NOMO-1 (cell line): ENCODE measurements around the gene CHMP6.

ENCODE experiments used
- DNase-seq, 2 experiments: peaks; one replicate each; lab custom pipeline; 2025; ENCODE audit not compliant: unreplicated experiment in 2 of 2; lab: John Stamatoyannopoulos, UW

The CHMP6 gene

DNA sequence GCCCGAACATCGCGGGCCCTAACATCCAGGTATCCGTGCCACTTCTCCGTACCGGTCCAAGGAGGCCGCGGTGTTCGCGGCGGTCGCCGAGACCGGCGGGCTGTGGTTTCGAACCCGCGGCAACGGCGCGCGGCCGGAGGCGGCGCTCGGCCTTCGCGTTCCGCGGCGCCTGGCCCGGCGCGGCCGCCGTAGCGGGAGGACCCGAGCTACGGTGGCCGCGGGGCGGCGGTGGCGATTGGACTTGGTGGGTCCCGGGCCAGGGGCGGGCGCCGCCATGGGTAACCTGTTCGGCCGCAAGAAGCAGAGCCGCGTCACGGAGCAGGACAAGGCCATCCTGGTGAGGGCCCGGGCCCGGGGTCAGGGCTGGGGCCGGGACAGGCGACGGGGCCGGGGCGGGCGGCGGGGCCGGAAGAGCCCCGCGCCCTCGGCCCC, at the start of gene CHMP6:
Gene CHMP6 (plus strand): TSS at position 197 of the 432 bp plus-strand sequence. CDS start 78 bp downstream, at position 275.
- peak; percentile 44 to 56 for DNase-seq

DNA sequence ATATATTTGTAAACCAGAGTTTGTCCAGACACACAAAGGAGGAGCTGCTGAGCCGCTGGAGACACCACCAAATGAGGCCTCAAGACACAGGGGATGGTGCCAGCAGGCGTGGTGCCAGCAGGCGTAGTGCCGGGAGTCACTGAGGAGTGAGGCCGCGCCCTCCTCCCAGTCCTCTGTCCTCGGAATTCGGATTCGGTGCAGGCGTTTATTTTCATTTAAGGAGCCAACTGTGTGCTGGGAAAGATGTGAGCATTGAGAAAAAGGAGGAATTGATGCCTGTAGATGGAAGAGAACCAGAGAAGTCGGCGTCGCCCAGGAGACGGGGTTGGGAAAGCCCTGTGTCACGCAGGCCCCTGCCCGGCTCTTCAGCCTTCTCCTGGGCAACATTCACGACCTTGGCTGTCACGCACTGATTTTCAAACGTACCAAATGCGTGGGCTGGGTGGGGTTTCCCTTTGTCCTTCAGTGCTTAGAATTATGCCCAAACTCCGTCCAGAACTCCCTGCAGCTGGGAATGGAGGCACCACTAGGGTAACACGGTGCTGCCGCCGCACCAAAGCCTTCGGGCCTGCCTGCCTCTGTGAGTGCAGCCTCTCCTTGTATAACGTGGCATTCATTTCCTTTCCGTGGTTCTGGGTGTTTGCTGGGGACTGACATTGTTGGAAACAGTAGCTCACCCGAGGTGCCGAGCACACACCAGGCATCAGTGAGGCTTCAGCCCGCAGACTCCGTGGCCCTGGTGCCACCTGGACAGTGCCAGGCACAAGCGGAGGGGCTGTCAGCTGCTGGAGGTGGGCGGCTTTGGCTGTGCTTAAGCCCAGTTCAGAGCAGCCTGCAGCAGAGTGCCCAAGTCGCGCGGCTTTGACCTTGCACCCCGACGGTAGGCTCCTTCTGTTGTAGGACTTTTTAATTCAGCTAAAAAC, 49.0 kb upstream of the CHMP6 start:
- DNase-seq: no peak

DNA sequence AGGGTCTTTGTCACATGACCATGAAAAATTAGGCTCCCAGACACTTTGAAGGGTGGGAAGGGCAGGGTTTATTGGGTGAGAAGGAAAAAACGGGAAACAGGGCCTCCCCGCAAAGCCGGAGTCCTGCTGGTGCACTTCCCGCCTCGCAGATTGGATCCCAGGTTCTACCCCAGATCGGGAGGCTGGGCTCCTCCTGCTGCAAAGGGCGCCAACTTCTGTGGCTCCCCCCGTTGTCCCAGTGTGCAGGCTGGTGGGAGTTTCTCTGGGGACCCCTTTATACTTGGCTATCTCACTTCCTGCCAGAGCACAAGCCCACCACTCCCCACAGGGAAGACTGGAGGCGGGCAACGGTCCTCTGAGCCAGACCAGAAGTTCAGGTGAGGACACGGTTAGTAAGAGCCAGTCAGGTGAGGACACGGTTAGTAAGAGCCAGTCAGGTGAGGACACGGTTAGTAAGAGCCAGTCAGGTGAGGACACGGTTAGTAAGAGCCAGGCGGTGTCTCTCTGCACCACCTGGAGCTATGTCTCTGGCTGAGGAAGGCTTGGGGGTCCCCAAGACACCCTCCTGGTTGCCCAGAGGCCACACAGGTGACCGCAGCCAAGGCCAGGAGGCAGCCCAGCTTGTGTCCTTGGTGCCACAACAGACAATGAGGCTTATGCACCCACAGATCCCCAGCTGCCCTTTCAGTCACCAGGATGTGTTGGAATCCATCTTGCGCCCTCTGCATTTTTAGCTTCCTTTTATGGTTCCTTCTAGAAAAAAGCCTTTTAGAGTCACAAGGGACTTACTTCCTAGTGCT, 48.1 kb upstream of the CHMP6 start:
- no peak for DNase-seq

- DNase-seq: no peak
These were observed 47.3 kb upstream of the CHMP6 start for GRCh38 chr17:80944326-80944725.

DNA sequence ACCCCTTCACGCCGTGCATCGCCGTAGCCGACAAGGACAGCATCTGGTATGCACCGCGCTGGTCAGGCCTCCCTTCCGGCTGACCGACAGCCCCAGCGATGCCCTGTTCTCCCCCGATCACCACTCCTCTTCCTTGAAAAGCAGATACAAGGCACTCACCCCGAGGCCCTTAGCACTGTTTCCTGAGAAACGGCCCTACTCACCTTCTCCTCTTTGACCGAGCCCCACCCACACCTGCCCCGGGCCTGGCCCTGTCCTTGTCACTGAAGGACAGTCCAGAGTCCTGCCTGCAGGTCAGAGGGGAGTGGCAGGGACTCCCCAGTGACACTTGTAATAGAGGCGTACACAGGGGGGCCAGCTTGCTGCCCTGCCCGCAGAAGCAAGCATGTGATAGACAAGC, 45.9 kb upstream of the CHMP6 start:
- DNase-seq: no peak

DNA sequence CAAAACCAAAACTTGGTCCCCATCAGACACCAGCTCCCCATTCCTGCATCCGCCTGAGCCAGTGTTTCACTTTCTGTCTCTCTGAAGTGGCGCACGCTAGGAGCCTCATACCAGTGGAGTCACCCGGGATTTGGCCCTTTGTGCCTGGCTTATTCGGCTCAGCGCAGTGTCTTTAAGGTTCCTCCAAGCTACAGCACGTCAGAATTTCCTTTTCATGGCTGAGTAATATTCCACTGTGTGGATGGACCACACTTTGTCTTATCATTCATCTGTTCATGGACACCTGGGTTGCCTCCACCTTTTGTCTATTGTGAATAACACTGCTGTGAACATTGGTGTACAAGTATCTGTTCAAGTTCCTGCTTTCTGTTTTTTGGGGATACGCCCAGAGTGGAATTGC, 45.2 kb upstream of the CHMP6 start:
- no peak for DNase-seq

- no peak for DNase-seq
These were observed 44.3 kb upstream of the CHMP6 start for GRCh38 chr17:80947200-80947940.

DNA sequence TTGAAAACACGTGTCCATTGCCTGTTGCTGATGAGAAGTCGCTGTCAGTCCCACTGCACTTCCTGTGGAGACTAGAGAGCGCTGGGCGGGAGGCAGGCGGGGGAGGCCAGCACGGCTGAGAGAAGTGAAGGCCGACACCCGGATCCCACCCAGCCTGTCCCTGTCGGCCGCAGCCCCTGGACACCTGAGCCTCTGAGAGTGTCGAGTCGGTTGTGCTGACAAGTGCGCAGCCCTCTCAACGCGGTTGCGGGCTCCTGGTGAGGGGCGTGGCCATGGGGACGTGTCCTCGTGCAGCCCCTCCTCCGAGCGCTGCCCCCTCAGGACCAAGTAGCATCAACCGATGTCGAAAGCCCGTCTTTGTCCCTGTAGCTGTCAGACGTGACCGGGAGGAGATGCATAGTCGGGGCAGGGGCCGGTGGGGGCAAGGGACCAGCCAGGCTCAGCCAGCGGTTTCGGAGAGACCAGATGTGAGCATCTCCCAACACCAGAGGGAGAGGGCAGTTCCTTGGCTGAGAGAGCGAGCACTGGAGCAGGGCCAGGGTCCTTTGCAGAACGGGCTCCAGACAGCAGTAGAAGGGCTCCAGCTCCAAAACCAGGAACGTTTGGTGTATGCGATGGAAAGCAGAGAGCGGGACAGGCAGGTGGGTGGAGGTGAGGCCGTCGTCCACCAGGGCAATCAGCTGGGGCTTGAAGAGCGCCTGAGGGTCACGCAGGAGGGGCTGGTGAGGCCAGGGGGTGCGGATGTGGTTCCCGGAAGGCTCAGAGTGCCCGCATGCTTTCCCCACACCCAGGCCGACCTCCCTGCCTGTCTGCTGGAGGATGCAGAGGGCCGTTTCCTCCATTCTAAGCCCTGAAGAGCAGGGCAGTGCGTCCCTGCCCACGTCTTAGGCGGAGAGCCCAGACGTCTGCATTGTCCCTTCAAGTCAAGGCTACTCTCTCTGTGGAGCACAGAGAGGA, 43.3 kb upstream of the CHMP6 start:
- DNase-seq: no peak

DNA sequence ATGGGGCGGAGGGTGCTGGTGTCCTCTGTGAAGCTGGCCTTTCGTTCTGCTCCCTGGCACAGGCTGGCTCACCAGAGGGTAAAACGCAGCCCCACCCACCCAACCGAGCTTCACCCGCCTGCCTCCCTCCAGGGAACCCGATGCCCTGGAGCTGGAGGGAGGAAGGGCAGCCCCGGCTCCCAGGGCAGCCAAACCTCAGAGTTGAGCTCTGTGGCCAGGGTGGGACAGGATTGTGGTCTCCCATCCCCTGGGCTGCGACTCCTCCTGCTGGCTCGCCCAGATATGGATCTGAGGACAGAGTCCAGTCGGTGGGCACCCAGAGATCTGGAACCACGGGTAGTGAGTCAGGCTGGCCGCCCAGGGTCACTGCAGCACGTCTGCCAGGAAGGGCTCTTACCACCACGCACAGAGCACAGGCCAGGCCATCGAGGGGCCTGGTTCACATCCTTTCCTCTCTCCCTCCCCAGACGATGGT, 42.6 kb upstream of the CHMP6 start:
- no peak for DNase-seq

DNA sequence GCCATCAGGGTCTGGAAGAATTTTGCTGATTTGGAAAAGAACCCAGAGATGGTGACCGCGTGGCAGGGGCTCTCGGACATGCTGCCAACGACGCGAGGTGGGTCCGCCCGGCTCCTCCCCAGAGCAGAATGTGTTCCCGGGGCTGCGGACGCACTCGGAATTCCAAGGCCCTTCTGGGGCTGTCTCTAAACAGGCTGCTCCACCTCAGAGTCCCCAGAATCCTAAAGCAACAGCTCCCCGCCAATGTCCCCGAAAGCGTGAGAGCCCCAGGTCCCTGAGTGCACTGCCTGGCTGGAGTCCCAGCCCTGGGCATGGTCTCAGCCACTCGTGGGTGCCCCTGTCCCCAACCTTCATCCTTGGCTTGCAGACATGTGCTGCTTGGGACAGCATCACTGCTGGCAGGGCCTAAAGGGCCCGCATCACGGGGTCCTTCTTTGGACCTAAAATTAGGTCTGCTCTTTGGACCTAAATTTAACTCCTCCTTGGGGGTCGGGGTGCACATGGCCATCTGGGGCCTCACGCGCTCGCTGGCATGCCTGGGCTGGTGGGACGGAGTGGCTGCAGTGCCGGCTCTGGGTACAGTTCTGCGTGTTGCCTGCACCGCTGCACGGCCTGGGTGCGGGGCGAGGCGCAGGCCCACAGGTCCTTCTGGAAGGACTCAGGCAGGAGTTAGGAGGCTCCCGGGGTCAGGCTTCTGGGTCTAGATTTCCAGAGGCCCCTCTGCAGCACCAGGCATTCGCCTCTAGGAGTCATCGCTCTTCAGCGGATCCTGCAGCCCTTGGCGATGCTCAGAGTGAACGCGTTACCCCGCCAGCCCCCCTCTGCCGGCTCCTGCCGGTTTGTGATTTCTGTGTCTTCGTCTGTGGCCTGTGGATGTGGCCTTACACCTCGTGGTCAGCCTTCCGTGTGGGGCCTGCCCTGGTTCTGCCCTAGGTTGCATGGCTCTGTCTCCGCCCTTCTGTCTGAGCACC, 41.9 kb upstream of the CHMP6 start:
- no peak for DNase-seq

GRCh38 chr17:80950466-80951120, 41.0 kb upstream of the CHMP6 start:
- DNase-seq: no peak

DNA sequence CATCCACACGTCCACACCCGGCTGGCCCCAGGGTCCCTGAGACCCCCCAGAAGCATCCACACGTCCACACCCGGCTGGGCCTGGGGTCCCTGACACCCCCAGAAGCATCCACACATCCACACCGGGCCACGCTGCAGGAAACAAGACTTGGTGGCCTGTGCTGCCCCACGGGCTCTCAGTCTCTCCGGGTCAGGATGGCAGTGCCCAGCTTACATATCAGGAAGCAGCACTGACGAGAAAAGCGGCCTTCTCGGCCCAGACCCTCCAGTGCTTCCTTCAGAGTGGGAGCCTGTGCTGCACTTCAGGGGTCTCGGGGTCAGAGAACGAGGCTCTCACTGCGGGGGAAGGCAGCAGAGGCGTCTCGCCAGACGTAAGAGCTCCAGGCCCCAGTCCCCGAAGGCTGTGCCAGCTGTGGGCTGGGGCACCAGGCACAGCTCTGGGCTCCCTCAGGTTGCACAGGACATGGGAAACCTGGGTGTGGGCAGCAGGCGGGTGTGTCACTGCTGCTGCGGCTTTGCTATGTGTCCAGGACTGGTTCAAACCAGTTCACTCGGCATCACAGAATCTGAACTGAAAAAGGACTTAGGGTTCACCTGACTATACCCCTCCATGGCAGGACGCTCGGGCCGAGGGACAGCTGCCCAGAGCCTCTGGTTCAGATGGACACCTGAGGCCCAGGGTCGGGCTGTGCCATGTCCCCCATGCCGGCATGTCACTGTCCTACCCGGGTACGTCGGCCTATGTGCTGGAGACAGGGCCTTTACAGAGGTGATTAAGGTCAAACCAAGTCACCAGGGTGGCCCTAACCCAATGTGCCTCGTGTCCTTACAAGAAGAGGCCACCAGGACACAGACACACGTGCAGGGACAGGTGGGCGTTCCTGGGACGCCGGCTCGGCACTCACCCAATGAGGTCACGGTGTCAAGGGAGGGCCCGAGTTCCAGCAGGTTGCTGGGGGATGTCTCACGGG, 40.2 kb upstream of the CHMP6 start:
- DNase-seq: no peak

DNA sequence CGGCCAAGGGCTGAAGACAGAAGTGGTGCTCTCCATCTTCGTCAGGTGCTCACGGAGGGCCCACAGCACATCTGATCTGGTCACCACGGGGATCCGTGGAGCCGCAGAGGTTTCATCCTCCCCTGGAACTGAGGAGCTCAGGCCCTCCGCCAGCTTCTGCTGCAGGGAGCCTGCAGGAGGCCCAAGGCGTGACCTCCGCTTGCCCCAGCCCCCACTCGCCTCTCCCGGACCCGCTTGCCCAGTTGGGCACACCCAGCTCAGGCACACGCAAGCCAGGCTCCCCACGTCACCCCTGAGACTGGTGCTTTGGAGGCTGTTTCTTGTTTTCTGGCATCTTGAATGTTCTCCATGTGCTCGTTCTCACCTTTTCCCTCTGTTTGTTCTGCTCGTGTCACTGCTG, 39.4 kb upstream of the CHMP6 start:
- DNase-seq: no peak

- DNase-seq: no peak
These were observed 37.9 kb upstream of the CHMP6 start for GRCh38 chr17:80953471-80954315.

DNA sequence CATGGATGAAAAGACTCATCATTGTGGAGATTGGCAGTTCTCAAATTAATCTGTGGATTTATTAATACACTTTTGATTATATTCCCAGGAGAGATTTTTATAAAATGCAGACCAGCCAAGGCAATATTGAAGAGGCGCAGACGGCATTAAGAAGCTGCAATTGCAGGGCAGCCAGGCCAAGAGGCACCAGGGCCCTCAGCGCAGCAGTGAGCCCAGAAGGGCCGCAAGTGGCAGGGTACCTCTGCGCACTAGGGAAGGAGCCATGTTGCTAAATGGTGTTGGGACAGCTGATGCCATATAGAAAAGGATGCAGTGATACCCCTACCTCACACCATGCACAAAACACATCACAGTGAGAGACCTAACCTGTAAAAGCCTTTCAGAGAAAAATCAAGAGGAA, 36.6 kb upstream of the CHMP6 start:
- DNase-seq: no peak

DNA sequence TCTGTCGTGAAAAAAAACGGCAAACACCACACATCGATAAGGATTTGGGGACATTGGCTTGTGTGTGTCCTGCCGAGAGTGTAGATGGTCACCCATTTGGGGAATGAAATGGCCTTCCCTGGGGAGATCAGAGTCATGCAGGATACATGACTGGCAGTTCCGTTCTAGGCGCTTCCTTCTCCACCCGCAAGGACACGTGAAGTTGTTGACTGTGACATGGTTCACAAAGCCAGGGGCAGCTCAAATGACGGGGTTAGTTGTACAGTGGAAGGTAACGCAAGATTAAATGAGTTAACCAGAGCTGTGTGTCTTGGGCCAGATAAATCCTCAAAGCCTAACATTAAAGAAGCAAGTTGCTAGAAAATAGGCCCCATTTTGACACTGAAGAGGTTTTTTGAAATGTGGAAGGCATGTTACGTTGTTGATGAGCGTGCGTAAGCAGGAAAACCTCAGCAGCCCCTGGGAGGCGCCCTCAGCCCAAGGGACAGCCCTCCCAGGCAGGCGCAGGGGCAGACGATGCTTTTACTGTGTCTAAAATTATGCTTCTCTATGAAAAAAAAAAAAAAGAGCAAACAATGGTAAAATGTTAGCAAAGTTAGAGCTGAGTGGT, 35.9 kb upstream of the CHMP6 start:
- no peak for DNase-seq
